ENCODE data around the gene HSPH1.
"Not testable (repeated sequence)": the region's sequence is repeated elsewhere in the genome, so short reads cannot be mapped to it uniquely, and the experiment has no call there.

HSPH1 gene

DNA sequence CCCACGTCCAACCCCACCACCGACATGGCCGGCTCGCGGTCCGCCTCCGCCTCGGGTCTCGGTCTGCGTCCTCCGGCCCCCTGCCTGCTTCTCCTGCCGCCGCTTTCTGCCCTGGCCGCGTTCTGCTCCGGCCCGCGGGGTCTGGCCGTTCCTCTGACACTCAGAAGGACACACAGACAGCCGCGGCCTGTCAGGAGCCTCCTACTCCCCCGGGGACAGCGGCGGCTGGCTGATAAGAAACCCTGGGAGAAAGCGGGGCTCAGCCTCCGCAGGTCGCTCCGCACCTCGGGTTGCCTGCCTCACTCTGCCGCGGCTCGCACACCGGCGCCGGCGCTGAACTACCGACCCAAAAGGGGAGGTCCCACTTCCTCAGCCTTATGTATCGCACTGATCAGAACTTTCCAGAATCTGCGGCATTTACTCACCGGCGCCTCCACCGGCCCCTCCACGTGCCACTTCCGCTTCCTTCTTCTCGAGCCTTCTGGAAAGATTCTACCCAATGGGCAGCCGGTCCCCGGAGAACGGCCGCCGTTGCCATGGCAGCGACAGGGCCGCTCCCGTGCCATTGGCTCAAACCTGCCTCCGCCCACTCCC lies at the start of gene HSPH1:
TSS of gene HSPH1 (minus strand) at position 348 of the 594 bp plus-strand sequence. CDS start at position 26, 322 bp downstream.
- peak; percentile 98 for DNase-seq

DNA sequence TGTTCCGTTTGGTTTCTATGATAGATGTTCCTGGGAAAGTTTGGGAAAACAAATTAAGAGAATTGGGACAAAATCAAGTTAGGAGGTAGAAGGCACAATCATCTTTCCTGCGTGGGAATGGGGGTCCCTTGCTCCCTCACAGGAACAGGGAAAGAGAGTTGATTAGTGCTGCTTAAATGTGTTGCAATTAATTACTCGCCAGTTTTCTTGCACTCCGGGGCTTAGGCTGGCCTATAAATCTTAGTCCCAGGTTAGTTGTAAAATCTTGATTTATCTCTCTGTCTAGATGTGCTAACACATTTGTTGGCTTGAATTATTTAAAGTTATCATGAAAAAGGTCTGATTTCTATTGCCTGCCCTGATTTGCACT lies 48.1 kb upstream of the HSPH1 start:
- DNase-seq = no peak

DNA sequence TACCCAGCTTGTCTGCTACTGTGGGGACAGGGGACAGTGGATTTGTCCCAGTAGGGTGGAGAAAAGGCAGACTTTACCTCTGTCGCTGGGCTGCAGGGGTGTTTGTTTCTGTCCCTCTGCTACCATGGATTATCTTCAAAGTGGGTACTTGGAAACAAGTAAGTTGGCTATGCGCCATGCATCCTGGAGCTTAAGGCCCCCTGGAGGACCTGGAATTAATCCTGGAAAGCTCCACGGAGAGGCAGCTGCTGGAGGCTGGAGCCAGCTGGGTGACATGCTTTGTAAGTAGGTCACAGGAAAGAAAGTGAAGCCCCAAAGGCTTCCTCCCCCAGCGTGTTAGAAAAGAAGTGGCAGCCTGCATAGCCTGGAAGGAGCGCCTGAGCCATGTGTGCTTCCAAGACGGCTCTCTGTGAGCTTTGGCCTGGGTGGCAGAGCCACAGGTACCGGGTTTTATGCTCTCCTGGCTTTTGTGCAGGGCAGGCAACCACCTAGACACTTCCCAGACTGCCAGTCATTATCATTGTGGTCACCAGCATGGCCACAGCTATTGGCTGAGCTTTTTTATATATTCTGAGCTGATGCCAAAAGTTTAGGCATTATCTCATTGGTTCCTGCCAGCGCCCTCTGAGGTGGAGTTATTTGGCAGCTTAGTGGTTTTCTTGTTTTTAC lies 47.6 kb upstream of the HSPH1 start:
- peak; percentile 66 for DNase-seq

DNA sequence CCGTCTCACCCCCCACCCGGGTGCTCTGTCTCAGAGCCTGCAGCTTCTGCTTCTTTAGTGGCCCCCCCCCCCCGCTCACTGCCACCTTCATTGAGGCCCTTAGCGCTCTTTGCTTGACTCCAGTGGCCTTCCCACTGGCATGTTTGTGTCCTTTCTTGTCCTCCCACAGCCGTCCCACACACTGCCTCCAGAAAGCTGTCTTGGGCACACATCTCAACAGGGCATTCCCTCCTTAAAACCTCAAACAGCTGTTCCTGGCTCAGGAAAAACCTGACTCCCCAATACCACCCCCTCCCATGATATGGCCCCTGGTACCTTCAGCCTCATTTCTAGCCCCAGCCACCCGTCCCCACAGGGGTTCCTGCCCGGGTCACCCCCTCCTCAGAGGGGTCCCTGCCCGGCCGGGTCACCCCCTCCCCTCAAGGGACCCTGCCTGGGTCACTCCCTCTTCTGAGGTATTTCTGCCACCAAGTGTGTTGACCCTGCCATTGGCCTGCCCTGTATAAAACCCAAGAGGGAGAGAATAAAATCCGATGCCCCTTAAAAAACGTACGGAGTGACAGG lies 46.9 kb upstream of the HSPH1 start:
- DNase-seq = no peak

DNA sequence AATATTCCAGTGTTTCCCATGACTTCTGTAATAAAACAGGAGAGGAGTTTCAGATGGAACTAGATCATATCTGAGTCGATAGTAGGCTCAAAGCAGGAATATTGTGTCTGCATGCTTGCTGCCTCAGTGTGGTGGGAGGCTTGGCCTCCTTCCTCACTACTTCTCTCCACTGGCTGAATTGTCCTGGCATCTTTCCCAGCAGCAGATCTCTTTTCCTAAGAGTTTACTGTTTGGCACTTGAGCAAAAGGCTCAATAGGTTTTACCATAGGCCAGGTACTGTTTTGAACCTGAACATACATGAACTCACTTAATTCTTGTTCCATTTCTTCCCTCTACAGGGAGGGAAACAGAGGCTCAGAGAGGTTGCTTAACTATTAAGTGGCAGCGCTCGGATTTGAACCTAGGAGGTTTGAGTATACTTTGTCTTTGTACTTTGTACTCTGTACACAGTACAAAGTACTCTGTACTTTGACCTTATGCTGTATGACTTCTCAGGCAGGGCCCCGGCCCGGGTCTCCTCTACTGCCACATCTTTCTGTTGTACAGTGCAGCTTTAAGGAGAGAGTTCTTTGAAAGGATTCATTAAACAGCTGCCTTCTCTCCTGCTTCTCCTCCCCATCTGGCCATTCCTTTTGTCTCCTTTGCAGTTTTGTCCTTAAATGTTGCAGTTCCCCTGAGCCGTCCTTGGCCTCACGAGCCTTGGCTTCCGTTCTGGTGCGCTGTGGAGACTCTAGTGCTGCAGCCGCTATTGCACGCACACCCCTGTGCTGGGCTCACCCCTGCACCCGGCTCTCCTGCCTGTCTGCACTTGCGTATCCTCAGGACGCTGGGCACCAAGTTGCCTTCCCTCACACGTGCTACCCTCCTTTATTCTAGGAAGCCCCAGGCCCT lies 46.2 kb upstream of the HSPH1 start:
- peak; percentile 68 for DNase-seq

DNA sequence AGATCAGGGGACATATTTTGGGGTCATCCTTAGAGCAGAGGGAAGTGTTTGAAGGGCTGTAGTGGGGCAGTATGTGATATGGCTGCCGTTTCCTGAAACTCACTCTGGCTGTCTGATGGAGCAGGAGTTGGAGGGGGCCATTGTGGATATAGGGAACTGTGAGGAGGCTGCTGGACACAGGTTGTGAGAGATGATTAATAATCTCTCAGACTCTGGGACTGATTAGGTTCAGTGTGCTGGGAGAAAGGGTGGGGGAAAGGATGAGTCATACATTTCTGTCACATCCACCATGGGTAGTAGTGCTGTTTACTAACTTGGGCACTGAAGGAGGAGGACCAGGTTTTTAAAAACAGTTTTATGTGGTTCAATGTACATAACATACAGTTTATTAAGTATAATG lies 42.9 kb upstream of the HSPH1 start:
- DNase-seq = peak; percentile 79

DNA sequence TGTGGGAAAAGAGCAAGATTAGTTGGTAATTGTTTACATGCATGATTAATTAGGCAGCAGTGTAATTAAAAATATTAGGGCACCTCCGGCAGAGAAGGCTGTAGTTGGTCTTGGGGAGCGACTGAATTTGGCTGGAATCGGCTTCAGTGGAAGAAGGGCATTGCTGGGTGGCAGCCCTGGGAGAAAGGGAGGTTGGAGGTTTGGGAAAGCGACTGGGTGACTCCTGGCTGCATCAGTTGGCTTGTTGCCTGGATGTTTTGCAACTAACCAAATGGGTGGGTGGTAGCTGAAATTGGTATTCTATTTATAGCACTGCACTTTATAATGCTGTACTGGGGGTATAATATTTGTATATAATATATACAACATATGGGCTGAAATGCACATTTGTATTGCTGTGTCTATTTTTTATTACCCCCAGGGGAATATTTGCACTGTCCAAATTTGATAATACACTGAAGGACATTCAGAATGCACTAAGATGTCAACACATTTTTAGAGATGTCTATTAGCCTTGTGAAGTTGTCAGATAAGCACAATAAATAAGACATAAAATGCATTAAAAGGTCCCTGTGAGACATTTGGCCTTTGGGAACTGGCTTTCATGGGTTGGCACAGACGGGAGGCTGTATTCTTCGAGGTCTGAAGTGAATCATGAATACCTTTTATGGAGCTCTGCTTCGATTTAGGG lies 39.8 kb upstream of the HSPH1 start:
- DNase-seq = peak; percentile 69

DNA sequence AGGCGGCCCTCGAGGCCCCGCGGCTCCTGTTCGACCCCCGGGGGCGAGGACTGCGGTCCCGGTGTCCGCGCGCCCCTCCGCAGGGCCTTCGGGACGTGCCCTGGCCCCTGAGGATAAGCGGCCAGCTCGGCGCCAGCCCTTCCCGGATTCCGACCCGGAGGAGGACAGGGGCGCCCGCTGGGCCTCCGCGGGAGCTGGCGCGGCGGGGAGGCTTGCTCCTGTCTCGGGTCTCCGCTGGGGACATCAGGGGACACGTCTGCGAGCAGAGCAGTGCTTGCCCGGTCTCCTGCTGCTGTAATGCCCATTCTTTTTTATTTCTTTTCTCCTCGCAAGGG lies 38.9 kb upstream of the HSPH1 start:
- no peak for DNase-seq

DNA sequence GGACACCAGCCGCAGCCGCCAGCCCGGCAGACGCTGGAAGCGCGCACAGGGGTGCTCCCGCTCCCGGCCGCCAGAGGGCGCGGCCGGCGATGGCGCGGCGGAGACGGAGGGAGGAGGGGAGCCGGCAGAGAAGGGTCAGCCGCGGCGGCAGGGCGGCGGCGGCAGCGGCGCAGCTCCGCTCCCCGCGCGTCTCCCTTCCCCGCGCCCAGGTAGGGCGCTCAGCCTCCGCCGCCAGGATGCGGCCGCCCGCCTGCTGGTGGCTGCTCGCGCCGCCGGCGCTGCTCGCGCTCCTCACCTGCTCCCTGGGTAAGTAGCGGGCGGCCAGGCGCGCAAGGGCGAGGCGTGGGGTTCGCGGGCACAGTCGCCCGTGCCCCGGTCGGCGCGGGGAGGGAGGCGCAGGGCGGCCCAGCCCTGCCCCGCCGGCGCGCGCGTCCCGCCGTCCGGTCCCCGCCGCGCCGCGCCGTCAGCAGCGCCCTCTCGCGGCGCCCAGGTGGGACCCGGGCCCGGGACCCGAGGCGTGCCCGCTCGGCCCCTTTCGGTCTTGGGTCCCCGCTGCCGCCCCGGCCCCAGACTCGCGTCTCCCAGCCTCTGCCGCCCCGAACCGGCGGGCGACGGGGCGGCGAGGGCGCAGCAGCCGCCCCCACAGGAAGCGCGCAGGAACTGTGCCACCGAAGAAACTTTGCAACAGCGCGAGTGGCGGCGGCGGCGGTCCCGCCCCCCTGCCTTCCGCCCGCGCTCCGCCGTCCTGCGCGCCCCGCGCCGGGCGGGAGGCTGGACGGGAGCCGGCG lies 38.3 kb upstream of the HSPH1 start, which contains the start of gene B3GLCT:
TSS of gene B3GLCT (plus strand) at position 127 of the 788 bp plus-strand sequence. CDS start at position 237, 110 bp downstream.
- peak; percentile 79 for DNase-seq

DNA sequence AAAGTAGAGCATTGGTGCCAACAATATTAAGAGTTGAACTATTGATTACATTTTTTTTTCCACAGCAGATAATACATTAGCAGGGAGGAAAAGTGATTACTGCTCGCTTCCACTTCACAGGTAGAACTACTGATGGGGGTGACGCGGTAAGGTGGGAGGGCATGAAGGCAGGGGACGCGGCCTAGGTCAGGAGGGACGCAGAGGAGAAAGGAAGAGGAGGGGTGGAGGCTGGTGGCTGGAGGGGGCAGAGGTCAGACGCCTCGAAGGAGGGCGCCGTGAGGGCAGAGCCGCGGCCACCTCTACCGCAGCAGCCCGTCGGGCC lies 37.8 kb upstream of the HSPH1 start:
- no peak for DNase-seq

DNA sequence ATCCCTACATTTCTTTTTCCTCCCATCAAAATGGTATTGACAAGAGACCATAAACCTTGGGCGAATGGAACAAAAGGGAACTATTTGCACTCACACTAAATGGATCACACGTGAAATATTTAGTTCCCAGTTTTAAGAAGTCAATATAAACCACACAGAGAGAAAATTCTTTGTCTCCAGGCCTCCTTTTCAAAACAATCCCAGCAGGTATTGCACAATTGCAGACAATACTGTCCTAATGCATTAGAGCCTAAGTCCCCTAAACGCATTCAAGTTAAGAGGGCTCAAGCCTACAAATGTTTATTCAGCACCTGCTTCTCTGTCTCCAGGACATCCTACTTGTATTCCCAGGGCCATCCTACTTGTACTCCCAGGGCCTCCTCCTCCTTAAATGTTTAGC lies 36.8 kb upstream of the HSPH1 start:
- no peak for DNase-seq

DNA sequence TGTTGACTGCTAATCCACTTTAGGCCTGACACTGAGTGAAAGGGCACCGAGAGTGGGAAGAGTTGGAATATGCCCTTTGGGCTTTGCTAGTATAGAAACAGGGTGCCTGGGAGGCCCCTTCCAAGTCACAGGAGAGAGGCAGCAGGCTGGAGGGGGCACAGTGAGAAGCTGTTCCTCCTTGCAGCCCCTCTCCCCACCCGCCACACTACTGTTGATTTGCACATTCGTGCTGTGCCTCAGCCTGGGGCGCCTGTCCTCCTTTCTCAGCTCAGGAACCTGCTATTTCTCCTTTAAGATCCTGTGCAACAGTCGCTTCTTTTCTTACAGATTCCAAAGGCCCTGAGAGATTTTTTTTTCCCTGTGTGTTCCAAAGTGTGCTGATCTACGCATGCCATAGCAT lies 35.3 kb upstream of the HSPH1 start:
- DNase-seq = no peak

DNA sequence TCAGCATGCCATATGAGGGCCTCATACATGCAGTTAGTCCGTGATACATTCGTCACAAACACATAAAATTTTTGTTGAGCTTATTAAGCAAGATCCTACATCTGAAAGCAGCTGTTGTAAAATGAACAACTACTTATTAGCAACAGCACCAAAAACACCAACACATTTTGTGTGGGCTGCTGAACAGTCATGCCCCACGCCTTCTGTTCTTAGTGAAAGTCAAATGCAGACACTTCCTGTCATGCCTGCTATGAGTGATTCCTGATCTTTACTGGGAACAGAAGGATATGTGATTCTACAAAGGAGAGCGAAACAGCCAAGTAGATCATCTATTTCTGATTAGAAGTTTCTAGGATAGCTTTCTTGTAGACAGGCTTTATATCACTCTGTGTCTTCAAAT lies 33.9 kb upstream of the HSPH1 start:
- no peak for DNase-seq

DNA sequence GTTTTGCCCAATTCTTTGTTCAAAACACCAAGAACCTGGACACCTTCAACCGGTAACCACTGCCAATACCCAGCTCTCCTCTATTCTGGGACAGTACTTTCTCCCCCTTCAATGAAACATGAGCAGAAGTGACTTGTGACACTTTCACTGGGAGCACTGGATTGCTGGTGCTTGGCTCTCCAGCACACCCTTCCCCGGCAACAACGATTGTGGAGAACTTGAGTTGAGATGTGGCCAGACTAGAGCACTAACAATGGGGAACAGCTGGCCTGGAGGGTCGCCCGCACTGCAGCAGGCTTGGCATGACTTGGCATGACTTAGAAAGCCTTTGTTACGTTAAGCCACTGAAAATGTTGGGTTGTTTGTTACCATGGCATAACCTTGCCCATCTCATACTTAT lies 30.6 kb upstream of the HSPH1 start:
- DNase-seq = no peak

DNA sequence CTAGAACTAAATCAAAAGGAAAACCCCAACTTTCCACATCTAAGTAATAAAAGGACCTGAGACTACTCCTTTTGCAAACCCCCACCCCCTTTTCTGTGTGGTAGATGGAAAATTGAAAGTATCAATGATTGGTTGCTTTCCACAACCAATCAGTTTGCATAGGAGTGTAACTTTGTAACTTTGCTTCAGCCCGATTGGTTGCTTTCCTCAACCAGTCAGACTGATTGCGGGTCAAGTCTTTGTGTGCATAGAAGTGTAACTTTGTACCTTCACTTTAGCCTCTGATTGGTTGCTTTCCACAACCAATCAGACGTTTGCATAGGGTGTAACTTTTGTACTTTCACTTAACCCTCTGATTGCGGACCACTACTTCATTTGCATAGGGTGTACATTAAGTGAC lies 30.0 kb upstream of the HSPH1 start:
- DNase-seq = no peak

DNA sequence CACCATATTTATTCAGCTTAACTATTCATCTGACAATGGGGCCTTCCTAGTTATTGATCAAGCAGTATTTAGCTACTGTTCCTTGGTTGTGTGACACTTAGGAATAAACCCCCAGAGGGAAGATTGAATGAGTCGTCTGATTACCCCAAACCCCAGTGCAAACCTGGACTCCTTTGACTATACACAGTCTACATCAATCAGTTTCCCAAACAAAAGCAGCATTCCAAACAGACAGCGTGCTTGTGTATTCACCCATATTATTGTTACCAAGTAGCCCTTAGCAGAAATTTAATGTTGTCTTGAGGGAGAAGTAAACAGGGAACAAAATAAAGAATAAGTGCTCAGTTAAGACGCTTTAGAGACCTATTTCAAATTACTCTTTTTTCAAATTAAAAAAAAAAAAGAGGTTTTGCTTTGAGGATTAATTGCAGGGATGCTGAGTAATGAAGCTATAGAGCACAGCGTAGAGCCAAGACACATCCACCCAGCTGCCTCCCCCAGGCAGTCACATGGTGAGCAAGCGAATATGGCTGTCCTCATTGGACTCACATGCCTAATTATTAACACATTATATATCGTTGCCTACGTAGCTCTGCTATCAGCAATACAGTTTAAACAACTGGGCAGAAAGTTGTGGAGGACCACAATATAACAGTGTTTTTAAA lies 23.4 kb upstream of the HSPH1 start:
- no peak for DNase-seq

DNA sequence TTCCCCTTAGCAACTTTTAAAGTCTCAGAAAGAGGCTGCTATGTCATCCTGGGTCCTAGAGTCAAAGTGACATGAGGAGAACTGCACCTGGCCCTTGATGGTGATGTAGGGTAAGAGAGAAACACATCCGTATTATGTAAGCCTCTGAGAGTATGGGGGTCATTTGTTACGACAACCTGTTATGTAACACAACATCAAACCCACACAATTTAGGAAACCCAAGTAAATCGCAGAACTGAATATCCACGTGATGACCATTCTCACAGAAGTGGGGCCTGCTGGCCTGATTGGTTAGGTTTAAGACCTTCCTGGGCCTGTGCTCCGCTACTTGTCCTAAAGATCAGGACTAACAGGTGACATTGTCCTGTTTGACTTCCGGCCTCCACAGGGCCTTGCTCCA lies 22.7 kb upstream of the HSPH1 start:
- no peak for DNase-seq

DNA sequence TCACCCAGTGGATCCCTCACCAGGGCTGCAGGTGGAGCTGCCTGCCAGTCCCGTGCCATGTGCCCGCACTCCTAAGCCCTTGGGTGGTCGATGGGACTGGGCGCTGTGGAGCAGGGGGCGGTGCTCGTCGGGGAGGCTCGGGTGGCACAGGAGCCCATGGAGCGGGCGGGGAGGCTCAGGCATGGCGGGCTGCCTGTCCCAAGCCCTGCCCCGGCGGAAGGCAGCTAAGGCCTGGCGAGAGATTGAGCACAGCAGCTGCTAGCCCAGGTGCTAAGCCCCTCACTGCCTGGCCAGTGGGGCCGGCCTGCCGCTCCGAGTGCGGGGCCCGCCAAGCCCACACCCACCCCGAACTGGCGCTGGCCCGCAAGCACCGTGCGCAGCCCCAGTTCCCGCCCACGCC lies 21.3 kb upstream of the HSPH1 start:
- no peak for DNase-seq

DNA sequence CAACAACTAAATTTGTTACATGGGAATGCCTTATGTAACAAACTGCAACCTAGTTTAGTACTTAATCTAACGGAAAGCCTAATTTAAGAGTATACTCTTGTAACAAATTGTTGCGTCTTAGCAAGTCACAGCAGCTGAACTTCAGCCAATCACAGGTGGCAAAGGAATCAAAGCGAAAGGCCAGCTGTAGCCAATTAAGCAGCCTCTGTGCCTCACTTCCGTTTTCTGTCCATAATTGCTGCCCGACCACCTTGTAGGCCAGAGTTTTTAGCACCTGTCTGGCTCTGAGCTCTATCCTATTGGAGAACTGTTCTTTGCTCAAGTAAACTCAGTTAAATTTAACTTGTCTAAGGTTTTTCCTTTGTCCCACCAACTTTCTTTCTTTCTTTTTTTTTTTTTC lies 18.1 kb upstream of the HSPH1 start:
- DNase-seq = no peak

DNA sequence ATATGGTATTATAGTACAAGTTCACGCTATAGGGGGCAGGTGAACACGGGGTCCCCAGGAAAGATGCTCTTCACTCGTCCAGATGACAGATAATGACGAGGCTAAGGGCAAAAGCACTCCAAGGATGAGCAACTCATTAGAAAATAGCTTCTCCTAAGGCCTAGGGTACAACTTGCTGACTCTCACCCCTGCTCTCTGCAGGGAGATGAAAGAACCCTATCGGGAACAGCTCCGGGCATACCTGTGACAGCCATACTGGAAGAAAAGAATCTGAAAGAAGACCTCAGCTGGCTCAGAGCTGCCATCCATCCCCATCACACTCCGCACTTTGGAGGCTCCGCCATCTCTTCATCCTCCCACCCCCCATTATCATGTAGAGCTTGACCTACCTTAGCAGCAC lies 17.5 kb upstream of the HSPH1 start:
- no peak for DNase-seq

DNA sequence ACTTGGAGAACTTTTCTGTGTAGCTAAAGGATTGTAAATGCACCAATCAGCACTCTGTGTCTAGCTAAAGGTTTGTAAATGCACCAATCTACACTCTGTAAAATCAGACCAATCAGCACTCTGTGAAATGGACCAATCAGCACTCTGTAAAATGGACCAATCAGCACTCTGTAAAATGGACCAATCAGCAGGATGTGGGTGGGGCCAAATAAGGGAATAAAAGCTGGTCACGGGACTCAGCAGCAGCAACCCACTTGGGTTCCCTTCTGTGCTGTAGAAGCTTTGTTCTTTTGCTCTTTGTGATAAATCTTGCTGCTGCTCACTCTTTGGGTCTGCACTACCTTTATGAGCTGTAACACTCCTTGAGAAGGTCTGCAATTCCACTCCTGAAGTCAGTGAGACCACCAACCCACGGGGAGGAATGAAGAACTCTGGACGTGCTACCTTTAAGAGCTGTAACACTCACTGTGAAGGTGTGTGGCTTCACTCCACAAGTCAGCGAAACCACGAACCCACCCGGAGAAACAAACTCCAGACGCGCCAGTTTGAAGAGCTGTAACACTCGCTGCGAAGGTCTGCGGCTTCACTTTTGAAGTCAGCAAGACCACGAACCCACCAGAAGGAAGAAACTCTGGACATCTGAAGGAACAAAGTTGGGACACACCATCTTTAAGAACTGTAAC lies 16.2 kb upstream of the HSPH1 start:
- DNase-seq = not testable (repeated sequence)
